GM18873 (cell line): ENCODE measurements around the gene TMF1.
A peak's percentile ranks its signal among the peaks of the same experiment; 100 is the strongest.

Experiments
- ATAC-seq: cut with Tn5 transposase; IDR thresholded peaks from one replicate; pipeline ENCODE4 v1.9.1; 2021; ENCODE audit warnings: mild to moderate bottlenecking, moderate library complexity, moderate number of reproducible peaks; ENCODE audit not compliant: unreplicated experiment, low FRiP score

Gene TMF1

DNA sequence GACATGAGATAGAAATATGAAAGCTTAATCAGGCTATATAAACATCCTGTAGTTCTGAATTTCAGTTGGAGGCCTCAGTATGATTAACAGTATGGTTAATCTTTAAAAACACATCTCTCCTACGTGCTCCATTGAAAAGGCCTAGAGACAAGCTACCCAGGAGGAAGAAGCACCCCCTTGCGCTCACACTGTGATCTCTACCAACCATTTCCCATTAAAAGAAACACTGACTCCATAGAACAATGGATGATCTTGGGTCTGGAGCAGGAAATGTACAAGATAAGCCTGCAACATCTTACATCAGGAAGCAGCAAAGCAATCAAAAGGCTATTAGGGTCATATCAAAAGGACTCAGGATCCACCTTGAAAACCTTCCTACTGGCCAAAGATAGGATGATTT, 35.2 kb downstream of the TMF1 start:
- no peak for ATAC-seq

DNA sequence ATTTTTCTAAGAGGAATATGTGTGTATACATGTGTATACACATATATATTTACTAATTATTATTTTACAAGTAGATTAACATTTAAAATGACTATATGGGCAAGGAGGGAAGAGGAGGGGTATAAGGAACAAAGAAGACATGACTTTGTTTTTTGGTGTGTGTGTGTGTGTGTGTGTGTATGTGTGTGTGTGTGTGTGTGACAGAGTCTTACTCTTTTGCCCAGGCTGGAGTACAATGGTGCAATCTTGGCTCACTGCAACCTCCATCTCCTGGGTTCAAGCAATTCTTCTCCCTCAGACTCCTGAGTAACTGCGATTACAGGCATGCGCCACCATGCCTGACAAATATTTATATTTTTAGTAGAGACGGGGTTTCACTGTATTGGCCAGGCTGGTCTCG, 36.0 kb downstream of the TMF1 start:
- no peak for ATAC-seq

DNA sequence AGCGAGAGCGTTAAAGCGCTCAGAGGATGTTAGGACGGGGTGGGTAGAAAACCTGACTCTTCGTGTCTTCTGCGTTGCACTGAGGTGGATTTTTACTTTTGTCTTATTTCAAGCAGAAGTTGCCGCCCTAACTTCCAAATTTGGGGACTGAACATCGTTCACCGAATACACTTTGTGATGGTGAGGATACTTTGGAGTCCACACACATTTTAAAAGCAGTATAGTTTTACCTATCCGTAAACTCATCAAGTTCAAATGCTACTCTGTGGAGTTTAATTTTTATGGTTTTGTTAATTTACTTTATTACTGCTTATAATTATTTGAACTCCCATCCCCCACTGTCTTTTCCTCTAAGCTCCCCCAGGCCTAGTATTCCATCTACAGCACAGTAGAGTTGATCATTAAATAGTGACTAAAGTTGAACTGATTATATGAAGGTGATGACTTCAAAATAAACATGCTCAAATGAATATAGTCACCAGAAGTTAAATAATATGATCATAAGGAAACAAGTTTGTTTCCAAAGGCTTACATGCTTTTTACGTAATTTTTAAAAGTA, 38.0 kb downstream of the TMF1 start:
- ATAC-seq: no peak

DNA sequence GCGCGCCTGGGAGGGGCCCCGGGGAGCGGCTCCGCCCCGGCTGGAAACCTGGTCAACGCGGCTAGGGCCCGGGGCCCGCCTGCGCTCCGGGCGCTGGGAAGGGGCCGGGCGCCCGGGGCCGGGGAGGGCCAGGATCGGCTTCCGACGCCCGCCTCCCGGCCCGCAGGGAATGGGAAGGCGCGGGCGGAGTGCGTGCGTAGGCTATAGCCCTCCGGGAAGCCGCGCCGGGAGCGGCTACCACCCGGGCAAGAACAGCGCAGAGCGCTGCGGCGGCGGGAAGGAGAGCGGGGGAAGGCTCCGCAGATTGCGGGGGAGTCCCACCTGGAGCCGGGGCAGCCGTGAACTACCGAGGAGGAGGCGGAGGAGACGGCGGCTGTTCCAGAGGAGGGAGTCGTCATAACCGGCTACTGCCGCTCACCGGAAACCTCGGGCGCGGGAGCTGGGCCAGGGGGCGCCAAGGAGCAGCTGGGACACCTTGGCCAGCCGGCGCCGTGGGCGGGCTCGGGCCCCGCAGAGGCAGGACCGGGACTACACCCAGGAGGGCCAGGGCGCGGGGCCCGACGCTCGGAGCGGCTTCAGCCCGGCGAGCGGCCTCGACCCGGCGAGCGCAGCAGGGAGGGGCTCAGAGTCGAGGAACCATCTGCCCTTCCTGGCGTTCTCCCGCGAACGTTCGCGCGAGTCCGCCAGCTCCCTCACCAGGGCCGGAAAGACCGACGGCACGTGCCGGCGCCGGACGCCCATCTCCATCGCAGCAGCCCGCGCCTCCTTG, 38.7 kb downstream of the TMF1 start, which contains the start of gene EOGT:
EOGT (minus strand) TSS at position 432 of the 769 bp plus-strand sequence. CDS start 3,838 bp downstream, outside the sequence.
- peak; percentile 83 for ATAC-seq

DNA sequence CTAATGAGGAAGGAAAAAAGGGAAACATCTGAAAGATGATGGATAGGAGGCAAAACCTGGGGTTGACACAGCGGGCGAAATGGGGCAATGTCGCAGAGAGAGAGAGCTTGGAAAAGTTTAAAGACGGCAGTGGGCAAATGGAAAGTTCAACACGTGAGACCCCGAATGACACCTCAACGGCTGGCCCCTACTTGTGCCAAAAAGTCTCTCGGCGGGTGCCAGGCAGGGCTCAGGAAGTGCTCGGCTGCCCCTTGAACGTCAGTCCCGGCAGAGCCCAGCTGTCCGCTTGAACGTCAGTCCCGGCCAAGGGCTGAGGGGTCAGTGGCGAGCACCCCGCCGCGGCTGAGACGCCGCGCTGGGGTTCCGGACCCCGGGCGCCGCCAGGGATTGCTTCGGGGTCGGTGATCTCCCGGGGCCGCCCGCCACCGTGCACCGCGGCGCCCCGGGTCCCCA, 39.3 kb downstream of the TMF1 start:
- peak; percentile 22 for ATAC-seq

DNA sequence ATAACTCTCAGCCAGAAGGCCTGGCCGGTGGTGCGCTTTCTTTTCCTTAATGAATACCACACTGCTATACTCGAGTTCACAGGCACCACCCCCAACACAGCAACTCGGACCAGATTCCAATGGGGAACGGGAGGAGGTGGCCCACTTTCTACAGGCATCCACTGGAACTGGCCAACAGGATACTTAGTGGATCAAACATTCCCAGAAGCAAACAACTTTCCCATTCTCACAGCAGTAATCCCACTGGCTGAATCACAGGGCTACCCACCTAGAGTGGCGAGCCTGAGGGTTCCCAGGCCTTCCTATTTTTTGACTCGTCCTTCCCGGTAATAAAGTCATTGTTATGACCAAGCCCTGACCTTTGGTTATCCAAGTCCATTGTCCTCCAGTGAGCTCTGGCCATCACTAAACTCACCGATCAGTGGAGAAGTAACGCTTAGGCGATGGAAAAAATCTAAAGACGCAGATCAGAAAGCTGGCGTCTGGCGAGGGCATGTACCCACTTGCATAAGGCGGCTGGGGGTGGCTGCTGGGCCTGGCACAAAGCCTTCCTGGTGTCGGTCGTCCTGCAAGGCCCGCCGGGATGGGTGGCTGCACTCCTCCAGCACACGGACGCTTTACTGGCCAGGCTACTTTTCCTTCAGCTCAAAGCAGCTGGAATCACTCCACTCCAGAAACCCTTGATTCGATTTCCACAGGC, 39.9 kb downstream of the TMF1 start:
- no peak for ATAC-seq

DNA sequence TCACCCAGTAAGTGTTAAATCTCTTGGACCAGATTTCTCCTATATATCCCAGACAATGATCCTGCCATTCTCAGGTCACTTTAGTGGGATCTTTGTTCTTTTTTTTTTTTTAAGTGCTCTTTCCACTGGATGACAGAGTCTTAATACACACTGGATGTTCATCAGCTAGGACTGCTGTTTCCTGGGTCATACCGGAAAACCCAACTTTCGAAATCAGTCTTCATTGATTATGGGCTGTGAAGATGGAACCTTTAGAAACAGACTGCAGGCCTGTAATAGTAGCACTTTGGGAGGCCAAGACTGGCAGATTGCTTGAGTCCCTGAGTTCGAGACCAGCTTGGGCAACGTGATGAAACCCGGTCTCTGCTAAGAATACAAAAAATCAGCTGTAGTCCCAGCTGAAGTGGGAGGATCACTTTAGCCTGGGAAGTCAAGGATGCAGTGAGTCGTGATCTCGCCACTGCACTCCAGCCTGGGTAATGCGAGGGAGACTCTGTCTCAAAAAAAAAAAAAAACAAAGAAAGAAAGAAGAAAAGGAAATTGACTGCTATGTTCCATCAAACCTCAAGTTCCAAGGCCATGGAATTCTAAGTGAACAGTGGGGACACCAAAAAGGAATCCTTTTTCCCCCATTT, 40.9 kb downstream of the TMF1 start:
- ATAC-seq: no peak

DNA sequence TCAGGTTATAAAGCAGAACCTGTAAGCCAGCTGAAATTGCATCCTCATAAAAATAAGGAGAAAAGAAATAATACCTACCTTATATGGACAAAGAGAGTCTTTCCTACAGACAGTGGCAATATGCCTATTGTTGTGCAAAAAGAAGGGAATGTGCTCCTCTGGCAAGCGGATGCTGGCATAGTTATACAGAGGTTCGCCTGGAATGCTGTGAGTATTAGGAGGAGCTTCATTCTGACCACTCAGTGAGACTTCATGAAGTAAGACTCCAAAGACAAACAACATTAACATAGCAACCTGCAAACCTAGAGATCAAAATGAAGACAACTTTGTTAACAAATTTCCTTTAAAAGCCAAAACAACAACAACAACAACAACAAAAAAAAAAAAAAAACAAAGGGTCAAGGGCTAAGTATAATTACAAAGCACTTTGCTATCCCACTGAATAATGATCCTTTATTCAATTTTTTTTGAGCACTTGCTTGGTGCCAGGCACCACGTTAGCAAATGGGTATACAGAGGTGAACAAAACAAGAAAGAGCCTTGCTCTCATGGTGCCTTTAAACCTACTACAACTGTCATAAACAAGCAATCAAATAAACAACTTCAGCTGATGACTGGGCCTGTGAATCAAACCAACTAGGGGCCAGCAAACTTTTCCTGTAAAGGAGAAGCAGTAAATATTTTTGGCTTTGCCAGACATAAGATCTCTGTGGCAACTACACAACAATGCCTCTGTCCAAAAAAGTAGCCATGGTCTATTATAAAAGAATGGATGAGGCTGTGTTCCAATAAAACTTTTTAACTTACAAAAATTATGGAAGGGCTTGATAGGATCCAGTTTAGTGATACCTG, 42.3 kb downstream of the TMF1 start:
- ATAC-seq: no peak

DNA sequence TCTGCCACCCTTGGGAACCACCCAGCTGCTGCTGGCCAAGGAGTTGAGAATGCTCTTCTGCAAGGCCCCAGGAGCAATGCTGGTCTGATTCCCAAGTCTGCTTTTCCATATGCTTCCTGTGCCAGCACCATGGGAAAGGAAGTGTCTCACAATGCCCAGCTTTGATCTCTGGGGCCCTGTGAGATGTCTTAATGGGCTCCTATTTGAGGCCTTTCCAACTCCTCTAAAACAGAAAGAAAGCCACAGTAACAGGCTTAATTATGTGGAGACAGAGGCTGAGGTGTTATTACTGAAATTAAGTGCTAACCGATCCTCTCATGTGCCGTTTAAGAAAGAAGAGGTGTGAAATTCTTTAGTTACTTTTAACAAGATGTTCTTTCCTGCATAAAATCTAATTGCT, 43.2 kb downstream of the TMF1 start:
- ATAC-seq: no peak

DNA sequence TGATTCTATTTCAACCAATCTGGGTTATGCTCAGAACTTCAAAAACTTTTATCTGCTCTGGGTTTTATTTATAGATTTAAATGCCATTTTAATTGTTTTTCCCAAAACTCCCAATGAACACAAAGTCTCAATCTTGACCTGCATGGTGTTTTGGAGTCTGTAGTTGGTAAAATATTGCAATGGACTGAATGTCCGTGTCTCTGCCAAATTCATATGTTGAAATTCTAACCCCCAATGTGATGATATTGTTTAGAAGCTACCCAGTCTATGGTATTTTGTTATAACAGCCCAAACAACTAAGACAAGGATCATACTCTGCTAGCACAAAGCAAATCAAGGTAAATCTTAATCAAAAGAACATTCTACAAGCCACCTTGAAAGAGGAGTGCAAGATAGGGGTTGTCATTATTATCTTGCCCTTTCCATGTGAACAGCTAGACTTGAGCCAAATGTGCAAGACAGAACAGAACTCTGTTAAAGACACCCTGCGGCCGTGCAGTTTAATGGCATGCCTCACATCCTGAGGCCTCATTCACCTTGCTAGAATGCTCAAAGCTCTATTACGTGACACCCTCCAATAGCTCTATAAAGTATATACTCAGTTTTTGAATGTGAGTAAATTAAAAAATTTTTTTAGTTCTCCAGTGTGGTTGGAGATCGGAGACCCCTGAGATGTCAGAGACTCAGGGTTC, 46.2 kb downstream of the TMF1 start:
- ATAC-seq: no peak

DNA sequence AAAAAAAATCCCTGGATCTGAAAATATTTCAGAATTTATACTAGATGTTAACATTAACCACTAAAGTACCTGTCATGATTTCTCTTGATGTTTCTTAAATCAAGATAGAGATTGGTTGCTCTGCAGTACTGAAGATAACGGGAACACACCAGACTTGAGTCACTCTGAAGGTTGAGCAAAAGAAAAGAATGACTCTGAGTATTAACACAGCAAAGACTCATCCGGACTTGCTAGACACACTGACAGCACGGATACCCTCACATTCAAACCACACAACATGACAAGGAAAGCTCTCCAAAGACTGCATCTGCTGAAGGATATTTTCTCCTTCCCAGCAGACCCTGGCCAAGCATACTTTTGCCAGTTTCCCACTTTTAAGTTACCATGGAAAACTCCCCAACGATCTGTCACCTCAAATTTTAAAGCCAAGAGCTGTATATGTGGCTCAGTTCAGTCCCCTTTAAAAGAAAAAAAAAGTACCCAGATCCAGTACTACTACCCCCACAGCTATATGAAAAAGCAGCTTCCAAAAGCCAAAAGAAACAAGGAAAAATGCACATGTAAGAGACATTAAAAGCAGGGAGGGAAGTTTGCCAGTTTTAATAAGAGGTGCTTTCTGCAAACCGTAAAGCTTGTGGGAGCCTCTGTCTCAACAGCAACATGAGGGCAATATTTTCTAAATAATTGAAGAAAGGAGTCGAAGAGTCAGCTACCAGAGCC, 46.9 kb downstream of the TMF1 start:
- ATAC-seq: no peak

DNA sequence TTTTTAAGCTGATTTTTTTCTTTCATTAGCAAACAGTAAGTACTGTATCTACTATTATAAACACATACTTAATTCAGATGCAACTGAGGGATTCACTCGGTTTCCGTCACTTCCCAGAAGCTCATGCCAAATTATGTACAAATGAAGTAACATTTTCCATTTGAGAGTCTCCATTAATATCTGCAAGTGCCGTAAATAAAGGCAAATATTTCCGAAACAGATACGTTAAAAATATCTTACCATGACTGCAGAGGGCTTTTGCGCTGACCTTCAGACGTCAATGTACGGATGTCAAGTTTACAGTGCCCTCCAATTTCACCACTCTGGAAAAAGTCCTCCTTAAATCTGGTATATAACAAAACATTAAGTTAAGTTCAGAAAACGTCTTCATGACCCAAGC, 48.0 kb downstream of the TMF1 start:
- ATAC-seq: no peak

DNA sequence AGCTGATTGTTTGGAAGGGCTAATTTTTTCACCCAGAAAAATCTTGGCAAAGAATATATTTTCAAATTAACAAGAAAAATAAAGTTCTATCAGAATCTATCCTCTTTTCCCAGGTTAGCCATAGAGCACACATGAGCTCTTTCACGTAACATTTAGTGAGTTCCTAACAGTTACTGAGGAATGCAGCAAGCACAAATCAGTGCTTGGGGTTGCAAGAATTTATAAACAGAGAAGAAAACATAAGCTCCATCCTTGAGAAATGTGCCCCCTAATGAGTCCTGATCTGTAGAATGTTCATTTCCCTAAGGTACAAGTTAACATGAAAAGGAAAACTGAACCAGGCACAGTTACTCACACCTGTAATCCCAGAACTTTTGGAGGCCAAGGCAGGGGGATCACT, 52.5 kb downstream of the TMF1 start:
- no peak for ATAC-seq

DNA sequence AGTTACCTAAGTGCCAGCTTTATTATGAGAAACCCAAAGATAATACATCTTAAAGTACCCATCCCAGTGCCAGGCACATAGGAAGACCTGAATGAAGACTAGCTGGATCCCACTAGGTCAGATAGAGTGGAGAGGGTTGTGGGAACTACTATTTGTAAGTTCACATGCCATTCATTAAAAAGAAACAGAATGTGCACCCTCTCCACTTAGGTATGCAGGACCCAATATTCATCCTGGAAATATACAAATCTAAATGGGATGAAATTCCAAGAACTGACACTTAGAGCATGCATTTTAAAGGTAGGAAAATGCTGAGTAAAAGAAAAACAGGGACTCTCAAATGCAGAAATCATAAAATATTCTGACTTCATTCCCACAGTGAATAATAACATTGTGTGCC, 53.0 kb downstream of the TMF1 start:
- no peak for ATAC-seq

DNA sequence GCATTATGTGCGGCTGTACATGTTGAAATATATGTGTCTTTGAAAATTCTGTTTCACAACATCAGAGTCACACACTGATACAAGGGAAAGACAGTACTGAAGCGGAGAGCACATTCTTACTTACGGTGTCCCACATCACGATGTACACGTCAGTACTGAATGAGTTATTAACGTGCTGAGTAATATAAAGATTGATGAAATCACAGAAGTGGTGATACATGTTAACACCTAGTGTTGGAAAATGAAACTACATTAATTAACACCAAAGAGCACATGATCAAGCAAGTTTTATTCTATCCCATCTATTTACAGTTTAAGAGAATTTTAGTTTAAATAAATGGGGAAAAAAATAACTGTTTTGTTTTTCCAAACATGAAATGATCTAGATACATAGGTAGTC, 54.2 kb downstream of the TMF1 start:
- ATAC-seq: no peak

DNA sequence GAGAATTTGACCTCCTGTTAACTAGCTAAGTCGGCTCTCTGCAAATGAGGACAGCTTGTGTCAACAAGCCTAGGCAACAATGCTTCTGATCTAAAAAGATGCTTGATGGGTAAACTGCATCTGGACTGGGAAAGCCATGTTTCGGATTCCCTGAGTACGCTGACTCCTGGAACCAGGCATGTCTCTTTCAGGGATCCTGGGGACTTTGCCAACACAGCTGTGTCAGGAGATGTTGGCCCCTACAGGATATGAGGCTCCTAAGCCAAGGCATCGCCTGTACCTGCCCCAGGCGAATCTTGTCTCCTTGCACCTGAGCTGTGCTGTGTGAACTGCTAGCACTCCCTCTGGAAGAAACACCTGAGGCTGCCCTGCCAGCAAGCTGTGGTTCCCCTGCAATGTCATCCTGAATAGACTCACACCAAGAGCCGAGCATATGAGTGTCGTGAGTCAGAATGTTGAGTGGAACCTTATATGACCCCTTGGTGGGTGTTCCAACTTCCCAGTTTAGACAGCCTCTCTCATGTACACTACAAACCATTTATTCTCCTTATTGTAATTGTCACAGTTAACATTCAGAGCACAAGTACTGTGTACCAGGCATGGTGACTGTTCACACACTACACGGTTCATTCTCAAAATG, 55.7 kb downstream of the TMF1 start:
- no peak for ATAC-seq

DNA sequence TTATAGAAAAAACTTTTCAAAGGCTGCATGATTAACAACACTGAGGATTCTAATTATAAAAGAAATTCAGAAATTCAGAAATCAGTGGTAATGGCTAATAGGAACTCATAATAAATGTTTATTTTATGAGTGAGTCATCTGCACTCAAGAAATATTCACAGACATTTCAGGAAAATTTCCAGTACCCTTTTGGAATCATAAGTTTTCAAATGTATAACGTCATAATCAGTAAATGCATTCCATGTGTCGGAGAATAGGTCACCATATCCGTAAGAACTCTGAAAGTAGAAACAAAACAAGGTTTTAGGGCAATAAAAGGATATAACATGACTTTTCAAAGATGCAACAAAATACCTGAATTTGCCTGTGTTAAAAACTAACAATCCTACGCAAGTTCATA, 63.4 kb downstream of the TMF1 start:
- no peak for ATAC-seq

DNA sequence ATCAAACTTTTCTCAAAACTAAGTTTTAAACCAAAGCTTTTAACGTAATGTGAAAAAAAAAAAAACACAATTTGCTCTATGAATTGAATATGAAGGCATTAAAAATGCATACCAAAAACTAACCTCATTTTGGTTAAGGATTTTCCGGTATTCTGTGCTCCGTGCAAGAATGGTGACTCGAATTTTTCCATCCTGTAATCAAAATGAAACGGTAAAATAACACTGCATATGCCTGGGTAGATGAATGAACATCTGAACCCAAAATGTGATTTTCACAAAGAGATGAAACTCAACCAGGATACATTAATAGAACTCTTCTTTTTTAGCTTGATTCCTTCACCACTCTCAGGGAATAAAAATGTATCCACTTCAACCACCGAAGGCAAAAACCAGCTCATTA, 64.8 kb downstream of the TMF1 start:
- ATAC-seq: no peak
